K562 (cell line): ENCODE results near the gene COPS4. TPM values are rescaled to one million over a fixed set of nuclear protein-coding genes. Genes with fewer than 3 reads are reported as not detected.

Experiments used
- CEBPZ ChIP-seq: fragments of 150-350 bp; IDR thresholded peaks from 2 replicates; pipeline ENCODE4 v1.6.1; 2014; ENCODE audit warnings: low read depth, mild to moderate bottlenecking, low read length, borderline replicate concordance
- ELF1 ChIP-seq: fragments of 200-800 bp; sonication (Bioruptor generic); IDR thresholded peaks from 2 replicates; pipeline ENCODE4 v1.6.1; 2016; ENCODE audit warnings: missing genetic modification characterization, missing compliant biosample characterization
- GATAD2B ChIP-seq: fragments of 450-650 bp; IDR thresholded peaks from 2 replicates; pipeline ENCODE4 v1.6.1; 2017; ENCODE audit warnings: mild to moderate bottlenecking, borderline replicate concordance
- GTF2F1 ChIP-seq: IDR thresholded peaks from 2 replicates; pipeline ENCODE4 v1.6.1; 2011; ENCODE audit warnings: low read depth, low read length, improper control_type of control experiment
- HDAC1 ChIP-seq, 2 experiments: fragments of 450-650 bp; IDR thresholded peaks; 2 replicates each; pipeline ENCODE4 v1.6.1; 2016 to 2017; ENCODE audit warnings: inconsistent platforms in 1 of 2, mild to moderate bottlenecking in 1 of 2, moderate library complexity in 1 of 2
- KAT2B ChIP-seq: IDR thresholded peaks from one replicate; pipeline ENCODE4 v1.6.1; 2012; ENCODE audit warnings: low read depth, mild to moderate bottlenecking, control low read depth, inconsistent platforms, low read length, moderate library complexity
- MAZ ChIP-seq, 2 experiments: fragments of 450-650 bp in 1 of 2; sonication (generic) in 1 of 2; formaldehyde crosslinking; IDR thresholded peaks in 1 of 2; conservative IDR thresholded peaks in 1 of 2; 2 replicates each; pipeline versions ENCODE4 v1.4.0 to v1.5.0; 2020; ENCODE audit warnings: mild to moderate bottlenecking in 1 of 2, missing genetic modification reagents in 1 of 2
- MYC ChIP-seq, 2 experiments: fragments of 250-450 bp in 1 of 2; sonication (Bioruptor Pico) in 1 of 2; IDR thresholded peaks; 2 replicates each; pipeline versions ENCODE4 v1.5.1 to v1.6.1; 2012 to 2021; ENCODE audit warnings: low read depth in 2 of 2, borderline replicate concordance in 1 of 2, improper control_type of control experiment in 1 of 2, low read length in 1 of 2, mild to moderate bottlenecking in 1 of 2, moderate library complexity in 1 of 2
- NFYB ChIP-seq: IDR thresholded peaks from 2 replicates; pipeline ENCODE4 v1.6.1; 2011; ENCODE audit warnings: mild to moderate bottlenecking, moderate library complexity; ENCODE audit not compliant: insufficient read length; ENCODE audit errors: extremely low read depth
- RBM14 ChIP-seq: fragments of 200-400 bp; formaldehyde crosslinking; IDR thresholded peaks from 2 replicates; pipeline ENCODE4 v1.6.1; 2018; ENCODE audit warnings: low read depth, mild to moderate bottlenecking, low read length, moderate library complexity, borderline replicate concordance; ENCODE audit not compliant: insufficient read depth
- RERE ChIP-seq: sonication (generic); formaldehyde crosslinking; IDR thresholded peaks from 2 replicates; pipeline ENCODE4 v1.8.0; 2023; ENCODE audit warnings: missing genetic modification reagents, mild to moderate bottlenecking, borderline replicate concordance
- SMAD3 ChIP-seq: fragments of 450-650 bp; formaldehyde crosslinking; conservative IDR thresholded peaks from 2 replicates; pipeline ENCODE4 v1.4.0; 2020; ENCODE audit warnings: mild to moderate bottlenecking
- TAF15 ChIP-seq: fragments of 200-400 bp; formaldehyde crosslinking; IDR thresholded peaks from 2 replicates; pipeline ENCODE4 v1.6.1; 2017; ENCODE audit warnings: mild to moderate bottlenecking, low read depth, low read length, moderate library complexity
- YY1 ChIP-seq, 3 experiments: IDR thresholded peaks; 2 replicates each; pipeline ENCODE4 v1.6.1; 2011; ENCODE audit warnings: low read length in 2 of 3, mild to moderate bottlenecking in 2 of 3, moderate library complexity in 2 of 3, borderline replicate concordance in 1 of 3, control low read depth in 1 of 3, low read depth in 1 of 3; ENCODE audit not compliant: insufficient read depth in 3 of 3, insufficient replicate concordance in 2 of 3, control insufficient read depth in 1 of 3, insufficient read length in 1 of 3; ENCODE audit errors: extremely low read depth in 1 of 3
- polyA plus RNA-seq, 8 experiments: library from polyadenylated mRNA; depleted of rRNA in 4 of 8; stranded (reverse) in 5 of 8; unstranded in 3 of 8; fragments of >200 nt; fragmentation: Nextera tagmentation in 2 of 8; fragmentation: Illumina TruSeq in 1 of 8; extraction: Ambion mirVana in 2 of 8; extraction: Trizol in 1 of 8; gene quantifications; 2 replicates each; pipeline versions ENCODE4 v1.2.1 to v1.2.3, GENCODE V29; 2011 to 2014; ENCODE audit warnings: inconsistent platforms in 1 of 8, missing spikeins in 1 of 8
- total RNA-seq, 7 experiments: library from RNA; depleted of rRNA in 6 of 7; stranded (reverse); fragments of >200 nt in 6 of 7; fragmentation: Illumina TruSeq in 2 of 7; extraction: Trizol in 2 of 7; gene quantifications; 2 replicates each; pipeline versions ENCODE4 v1.2.1 to v1.2.3, GENCODE V29; 2011 to 2021; ENCODE audit warnings: low replicate concordance in 1 of 7
- TF ChIP-seq, protein P1 (sequence below): fragments of 250-450 bp; sonication (Bioruptor Pico); IDR thresholded peaks from 2 replicates; pipeline ENCODE4 v1.8.0; 2021; ENCODE audit warnings: moderate library complexity, mild to moderate bottlenecking, inconsistent platforms

COPS4 gene
- total and polyA plus RNA-seq, 9 of the 15 experiments (the other 6 are each of a cell fraction or from before 2014, with no cell fraction given), result 44.7 to 180 (median 70.9) TPM

DNA sequence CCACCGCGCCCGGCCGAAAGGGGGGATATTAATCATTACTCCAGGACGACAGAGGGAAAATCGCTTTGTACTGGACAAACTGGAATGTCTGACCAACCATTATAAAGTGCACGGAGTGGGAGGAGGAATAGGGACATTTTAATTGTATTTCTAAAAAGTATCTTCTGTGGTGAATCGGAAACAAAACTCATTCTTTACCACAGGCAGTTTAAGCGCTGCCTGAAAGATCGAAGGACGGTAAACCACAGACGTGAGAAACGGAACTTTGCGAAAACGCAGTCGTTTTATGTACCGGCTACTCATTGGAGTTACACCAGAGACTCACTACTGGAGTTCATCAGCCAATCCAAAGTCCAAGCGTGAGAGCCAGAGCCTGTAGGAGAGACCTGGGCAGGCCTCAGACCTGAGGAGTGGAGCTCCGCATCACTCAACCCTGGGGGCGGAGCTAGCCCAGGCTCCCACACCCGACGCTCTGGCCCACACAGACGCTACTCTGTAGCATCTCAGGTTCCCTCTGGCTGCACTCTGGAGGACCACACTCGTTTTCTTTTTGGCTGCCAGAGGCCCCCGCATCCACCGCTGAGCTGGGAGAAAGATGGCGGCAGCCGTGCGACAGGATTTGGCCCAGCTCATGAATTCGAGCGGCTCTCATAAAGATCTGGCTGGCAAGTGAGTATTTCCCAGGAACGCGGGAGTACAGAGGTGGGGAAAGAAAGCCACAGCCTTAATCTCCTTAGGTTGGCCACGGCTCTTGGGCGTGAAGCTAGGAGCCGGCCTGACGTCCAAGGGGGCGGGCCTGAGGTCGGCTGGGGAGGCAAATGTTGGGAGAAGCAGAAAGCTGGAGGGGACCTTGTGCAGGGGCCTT lies at the start of gene COPS4 (continued):
- TF ChIP-seq CEBPZ, result no peak
- peak; percentile 91; the same call in 1 of the 2 replicates for TF ChIP-seq GTF2F1
- TF ChIP-seq MYC (IDR thresholded peaks at IDR 0.05; ENCODE audit: low read depth, low read length), result no peak; the same call in 1 of the 2 replicates
- TF ChIP-seq MYC (CRISPR knock-in tag; IDR thresholded peaks at IDR 0.05; ENCODE audit: borderline replicate concordance, low read depth), result no peak
- TF ChIP-seq MAZ (CRISPR knock-in tag; conservative IDR thresholded peaks at IDR 0.05 in 1 of 2, IDR thresholded peaks at IDR 0.05 in 1 of 2), result peak; percentile 61 to 91
- TF ChIP-seq NFYB, result peak; percentile 85
- TF ChIP-seq SMAD3 (CRISPR knock-in tag), result no peak
- 0 out of 2 replicates have a peak, but pooled peaks have one; percentile 15 for TF ChIP-seq ELF1
- TF ChIP-seq, protein P1, sequence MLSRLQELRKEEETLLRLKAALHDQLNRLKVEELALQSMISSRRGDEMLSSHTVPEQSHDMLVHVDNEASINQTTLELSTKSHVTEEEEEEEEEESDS, result no peak
- TF ChIP-seq HDAC1 (IDR thresholded peaks at IDR 0.05), result peak in 1 of 2 experiments; percentile 47; a peak in 1 of 4 replicates
- no peak for TF ChIP-seq TAF15
- TF ChIP-seq KAT2B, result no peak
- TF ChIP-seq YY1 (IDR thresholded peaks at IDR 0.05; ENCODE audit: borderline replicate concordance in 1 of 3, control insufficient read depth in 1 of 3, extremely low read depth in 1 of 3, insufficient read depth in 3 of 3, insufficient read length in 1 of 3, insufficient replicate concordance in 2 of 3, low read depth in 1 of 3, low read length in 2 of 3), result peak; percentile 80 to 96 (median 91)
- no peak for TF ChIP-seq RERE
- TF ChIP-seq RBM14, result no peak
- no peak for TF ChIP-seq GATAD2B
